T-helper 22 cell (primary cell): Measurements from ENCODE around the gene MEMO1.
A peak's percentile ranks its signal among the peaks of the same experiment; 100 is the strongest.
"Not testable (repeated sequence)": the region's sequence is repeated elsewhere in the genome, so short reads cannot be mapped to it uniquely, and the experiment has no call there.

Experiments
- DNase-seq: peaks from one replicate; pipeline ENCODE4 v3.0.0-alpha.2; 2020; ENCODE audit warnings: low read depth

MEMO1 gene

DNA sequence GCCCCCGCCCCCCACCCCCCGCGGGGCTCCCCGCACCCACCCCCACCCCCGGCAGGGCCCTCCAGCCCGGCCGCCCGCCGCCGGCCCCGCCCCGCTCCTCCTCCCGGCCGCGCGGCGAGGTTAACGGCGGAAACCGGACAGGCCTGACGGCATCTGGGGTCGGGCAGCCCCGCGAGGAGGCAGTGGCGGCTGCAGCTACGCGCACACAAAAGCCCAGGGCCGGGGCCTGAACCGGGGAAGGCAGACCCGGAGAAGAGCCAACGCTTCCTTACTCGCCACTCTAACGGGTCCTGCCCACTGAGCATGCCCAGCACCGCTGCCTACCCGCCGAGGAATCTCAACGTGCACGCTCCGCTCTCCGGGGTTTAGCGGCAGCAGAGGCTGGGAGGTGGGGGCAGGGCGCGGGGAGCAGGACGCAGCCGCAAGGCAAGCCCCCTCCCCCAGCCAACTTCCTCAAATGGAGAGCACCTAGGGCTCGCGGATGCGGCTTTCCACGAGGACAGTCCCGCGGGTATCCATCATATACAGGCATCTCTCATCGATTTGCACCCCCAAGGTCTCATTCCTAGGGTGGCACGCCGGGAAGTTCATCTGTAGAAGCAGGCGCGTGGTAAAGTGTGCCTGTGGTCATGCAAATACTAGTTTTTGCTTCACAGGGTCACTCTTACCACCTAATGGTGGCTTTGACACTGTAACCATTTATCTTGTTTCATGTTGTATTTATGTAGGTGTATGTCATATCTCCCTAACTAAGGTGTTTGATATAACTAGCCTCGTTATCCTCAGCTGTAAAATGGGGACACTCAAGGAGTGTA is at the start of gene MEMO1:
Gene MEMO1, minus strand, starts transcription at position 339 of the 815 bp plus-strand sequence. CDS start 761 bp downstream, outside the sequence.
- DNase-seq, result peak; percentile 80

GRCh38 chr2:32060266-32060665 is 49.5 kb upstream of the MEMO1 start:
- no peak for DNase-seq

GRCh38 chr2:32058130-32058529 is 47.3 kb upstream of the MEMO1 start:
- DNase-seq, result no peak

DNA sequence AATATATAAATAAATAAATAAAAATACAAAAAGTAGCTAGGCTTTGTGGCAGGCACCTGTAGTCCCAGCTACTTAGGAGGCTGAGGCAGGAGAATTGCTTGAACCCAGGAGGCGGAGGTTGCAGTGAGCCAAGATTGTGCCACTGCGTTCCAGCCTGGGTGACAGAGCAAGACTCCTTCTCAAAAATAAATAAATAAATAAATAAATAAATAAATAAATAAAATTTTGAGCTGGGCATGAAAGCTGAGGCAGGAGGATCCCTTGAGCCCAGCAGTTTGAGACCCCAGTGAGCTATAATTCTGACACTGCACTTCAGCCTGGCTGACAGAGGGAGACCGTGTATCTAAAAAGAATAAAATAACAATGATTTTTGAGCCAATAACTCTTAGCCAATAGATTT is 43.8 kb upstream of the MEMO1 start:
- DNase-seq, result not testable (repeated sequence)

GRCh38 chr2:32051836-32052439 is 41.1 kb upstream of the MEMO1 start:
- DNase-seq, result no peak

DNA sequence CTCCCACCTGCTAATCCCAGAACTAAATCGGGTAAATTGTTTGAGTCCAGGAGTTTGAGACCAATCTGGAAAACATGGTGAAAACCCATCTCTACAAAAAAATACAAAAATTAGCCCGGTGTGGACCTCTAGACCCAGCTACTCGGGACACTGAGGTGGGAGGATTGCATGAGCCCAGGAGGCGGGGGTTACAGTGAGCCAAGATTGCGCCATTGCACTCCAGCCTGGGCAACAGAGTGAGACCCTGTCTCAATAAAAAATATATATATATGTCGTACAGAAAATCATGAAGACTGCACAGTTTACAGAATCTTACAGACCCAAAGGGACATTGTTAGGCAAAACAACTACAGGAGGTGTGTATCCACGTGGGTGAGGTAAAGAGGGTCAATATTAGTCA is 32.8 kb upstream of the MEMO1 start:
- no peak for DNase-seq

DNA sequence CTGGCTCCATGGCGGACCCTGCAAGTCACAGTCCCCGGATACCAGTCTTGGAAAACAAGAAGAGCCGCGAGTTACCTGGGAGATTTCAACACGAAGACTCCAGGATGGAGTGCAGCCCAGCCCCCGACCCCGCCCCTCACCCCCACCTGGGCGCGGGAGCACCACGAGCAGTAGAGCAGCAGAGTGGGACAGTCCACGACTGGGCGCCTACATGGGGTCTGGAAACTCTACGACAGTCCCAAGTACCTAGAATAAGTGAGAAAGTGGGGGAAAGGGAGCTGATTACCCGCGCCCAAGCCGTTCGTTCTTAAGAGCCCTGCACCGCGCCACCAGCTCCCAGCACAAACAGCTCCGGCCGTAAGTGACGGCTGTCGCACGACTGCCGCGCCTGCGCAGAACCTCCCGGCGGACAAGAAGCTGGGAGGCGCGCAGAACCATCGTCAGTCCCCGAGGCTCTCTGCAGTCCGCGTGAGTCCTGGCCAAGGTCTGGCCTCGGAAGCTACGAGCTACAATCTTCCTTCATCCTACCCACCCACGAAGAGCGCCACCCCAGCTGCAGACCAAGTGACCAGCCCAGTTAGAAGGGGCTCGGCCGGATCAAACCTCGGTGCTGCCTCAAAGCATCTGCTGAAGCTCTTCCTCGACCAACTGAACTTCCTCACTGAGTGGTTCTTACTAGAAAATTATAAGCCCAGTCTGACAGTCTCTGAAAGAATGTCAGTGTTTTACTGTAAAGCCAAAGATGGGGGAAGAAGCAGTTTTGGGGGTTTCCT is 28.8 kb upstream of the MEMO1 start, which contains the start of gene DPY30:
Gene DPY30, minus strand, starts transcription at position 359 of the 773 bp plus-strand sequence. Its CDS starts 349 bp downstream, at position 10.
- DNase-seq, result peak; percentile 82

- DNase-seq, result not testable (repeated sequence)
Observed at GRCh38 chr2:32034198-32034887, 23.5 kb upstream of the MEMO1 start.

DNA sequence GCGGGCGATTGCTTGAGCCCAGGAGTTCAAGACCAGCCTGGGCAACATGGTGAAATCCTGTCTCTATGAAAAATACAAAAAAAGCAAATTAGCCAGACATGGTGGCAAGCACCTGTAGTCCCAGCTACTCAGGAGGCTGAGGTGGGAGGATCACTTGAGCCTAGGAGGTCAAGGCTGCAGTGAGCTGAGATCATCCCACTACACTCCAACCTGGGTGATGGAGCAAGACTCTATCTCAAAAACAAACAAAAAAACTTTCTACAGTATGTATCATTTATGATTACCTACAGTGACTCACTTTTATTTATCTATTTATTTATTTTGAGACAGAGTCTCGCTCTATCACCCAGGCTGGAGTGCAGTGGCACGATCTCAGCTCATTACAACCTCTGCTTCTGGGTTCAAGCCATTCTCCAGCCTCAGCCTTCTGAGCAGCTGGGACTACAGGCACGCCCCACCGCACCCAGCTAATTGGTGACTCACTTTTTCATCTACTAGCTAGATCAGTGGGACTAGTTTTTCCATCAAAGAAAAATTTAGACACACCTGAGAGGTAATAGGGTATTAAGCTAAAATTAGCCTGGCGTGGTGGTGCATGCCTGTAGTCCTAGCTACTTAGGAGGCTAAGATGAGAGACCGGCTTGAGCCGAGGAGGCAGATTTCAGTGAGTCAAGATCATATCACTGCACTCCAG is 8.1 kb upstream of the MEMO1 start:
- DNase-seq, result not testable (repeated sequence)

DNA sequence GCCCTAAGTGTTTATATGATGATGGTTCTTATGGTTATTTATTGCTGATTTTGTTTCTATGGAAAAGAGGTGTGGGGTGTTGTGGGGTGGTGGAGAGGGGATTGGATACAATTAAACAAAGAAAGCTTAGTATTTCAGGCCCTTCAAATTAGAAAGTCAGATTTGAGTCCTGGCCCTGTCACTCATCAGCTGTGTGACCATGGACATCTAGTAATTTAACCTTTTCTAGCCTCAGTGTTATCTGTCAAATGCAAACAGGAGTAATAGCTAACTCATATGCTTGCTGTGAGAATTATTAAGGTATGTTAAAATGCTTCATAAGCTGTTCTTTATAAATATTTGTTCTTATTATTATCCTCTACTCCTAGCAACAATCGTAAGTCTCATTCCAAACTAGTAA is 2.1 kb upstream of the MEMO1 start:
- no peak for DNase-seq

DNA sequence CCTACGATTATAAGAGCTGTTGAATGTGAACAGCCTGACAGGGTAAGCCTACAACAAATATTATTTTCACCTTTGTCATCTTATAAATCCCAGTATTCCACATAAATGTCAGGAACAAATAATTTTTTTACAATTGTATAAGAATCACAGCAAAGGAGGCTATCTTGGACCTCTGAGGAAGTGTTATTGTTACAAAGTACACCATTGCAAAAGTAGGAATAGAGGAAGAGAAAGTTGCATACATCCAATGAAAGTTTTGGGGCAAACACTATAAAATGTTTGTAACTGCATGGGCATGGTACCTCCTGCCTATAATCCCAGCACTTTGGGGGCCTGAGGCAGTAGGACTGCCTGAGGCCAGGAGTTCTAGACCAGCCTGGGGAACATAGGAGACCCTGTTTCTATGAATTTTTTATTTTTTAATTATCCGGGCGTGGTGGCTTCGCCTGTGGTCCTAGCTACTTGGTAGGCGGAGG is 715 bp upstream of the MEMO1 start:
- no peak for DNase-seq

DNA sequence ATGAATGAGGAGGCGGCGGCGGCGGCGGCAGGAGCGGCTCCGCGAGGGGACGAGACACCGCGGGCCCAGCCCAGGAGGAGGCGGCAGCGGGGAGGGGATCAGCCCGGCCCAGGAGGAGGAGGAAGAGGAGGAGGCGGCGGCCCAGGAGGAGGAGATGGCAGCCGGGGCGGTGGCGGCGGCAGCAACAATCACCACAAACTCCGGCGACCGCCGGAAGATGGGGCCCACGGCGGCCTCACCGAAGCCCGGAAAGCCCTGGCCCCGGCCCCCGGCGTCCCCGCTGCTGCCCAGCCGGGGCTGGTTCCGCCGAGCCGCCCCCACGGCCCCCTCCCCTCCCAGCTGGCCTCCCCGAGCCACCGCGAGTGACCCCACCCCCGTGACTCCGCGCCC is 533 bp downstream of the MEMO1 start:
- DNase-seq, result peak; percentile 54

DNA sequence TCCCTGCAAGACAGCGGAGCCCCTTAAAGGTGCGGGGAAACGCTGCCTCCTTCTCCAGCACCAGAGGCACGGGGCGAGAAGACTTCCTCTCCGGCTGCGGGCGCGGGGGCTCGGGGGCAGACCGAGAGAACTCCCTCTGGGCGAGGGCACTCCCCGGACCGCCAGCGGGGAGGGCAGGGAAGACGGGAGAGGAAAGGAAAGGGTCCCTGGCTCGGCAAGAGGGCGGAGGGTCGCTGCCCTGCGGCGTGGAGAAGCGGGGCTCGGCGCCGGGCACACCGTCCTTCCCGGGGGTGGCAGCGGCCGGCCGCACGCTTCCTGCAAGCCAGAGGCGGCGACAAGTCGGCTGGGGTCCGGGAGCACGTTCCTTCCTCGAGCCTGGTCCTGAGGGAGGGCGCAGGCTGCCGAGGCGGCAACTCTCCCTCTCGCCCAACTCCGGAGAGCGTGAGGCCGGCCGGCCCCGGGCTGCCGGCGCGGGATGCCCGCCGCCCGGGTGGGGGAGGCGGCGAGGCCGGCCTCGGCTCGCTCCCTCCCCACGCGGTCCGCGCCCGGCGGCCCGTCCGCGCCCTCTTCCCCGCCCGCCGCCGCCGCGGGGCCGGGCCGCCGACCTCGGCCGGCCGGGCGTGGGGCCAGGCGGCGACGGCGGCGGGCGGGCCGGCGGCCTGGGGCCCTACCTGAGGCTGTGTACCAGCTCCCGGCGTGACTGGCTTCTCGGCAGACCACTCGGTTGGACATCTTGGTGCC is 1.1 kb downstream of the MEMO1 start:
- DNase-seq, result peak; percentile 21

DNA sequence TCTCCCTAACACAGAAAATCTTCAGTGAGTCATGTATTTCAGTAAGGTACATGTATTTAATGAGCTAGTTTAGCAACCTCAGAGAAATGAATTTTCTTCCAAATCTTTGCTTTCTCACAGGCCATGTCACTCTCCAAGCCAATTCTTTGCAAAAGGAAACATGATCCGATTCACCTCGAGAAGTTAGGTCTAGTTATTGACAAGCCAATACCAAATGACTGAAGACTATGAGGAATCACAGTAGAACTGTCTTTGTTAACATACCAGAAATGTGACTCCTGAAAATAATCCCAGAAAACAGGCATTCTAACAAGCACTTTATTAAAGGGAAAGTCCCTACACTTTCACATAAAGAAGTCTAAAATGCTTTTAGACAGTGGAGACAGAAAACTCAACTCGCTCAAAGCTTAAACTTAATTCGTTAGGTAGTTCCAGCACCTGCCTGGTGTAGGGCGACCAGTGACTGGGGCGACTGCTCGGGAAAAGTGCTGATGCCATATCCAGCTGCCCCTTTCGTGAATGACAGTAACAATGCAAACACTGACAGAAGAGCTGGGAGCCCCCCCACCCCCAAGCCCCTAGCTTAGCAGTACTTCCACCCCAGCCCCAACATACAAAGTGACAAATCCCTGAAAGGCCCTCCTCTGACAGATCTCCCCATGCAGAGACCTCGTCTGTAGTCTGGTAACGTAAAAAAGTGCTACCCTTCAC is 1.8 kb downstream of the MEMO1 start:
- no peak for DNase-seq

- DNase-seq, result no peak
Observed at GRCh38 chr2:32007121-32007391, 3.8 kb downstream of the MEMO1 start.

DNA sequence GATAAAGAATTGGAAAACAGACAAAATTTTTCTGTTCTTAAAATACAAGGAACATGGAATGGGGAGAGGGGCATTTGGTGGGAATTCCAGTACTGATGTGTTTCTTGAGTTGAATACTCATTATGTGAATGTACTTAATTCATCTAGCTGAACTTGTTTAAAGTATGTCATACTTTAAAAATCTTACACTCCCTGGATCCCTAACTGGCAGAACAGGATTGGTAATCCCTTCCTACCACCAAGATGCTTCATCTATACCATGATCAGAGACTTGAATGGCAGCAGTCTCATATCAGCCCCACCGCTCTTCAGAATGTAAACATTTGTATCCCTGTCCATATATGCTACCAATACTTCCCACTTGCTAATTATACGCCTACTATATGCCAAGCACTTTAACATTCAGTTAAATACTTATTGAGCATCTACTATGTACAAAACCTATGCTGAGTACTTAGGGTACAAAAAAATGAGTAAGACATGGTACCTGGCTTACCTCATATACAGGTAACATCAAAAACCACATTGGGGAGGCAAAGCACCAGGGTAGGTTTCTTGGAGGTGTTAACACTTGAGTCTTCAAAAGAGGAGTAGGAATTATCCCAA is 5.3 kb downstream of the MEMO1 start:
- no peak for DNase-seq

GRCh38 chr2:32003791-32004190 is 7.0 kb downstream of the MEMO1 start:
- DNase-seq, result no peak

GRCh38 chr2:32002406-32002805 is 8.4 kb downstream of the MEMO1 start:
- DNase-seq, result no peak

DNA sequence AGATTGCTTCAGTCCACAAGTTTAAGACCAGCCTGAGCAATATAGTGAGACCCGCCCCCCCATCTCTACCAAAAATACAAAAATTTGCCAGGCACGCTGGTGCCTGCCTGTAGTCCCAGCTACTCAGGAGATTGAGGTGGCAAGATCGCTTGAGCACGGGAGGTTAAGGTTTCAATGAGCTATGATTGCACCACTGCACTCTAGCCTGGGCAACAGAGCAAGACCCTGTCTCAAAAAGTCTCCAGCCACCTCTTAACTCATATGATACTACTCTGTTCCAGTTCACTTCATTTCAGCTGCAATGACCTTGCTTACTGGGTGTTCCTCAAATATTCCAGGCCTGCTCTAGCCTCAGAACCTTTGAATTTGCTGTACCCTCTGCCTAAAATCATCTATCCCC is 11.4 kb downstream of the MEMO1 start:
- no peak for DNase-seq
